GM06990 (cell line): ENCODE data around the gene SDCCAG8.

Experiments
- DNase-seq: peaks from one replicate; pipeline ENCODE4 v3.0.0-alpha.2; 2011; ENCODE audit not compliant: insufficient read length; ENCODE audit errors: extremely low read depth
- H3K27me3 ChIP-seq: replicated peaks from 2 replicates; pipeline ENCODE4 v1.6.0; 2011; ENCODE audit warnings: low read length; ENCODE audit not compliant: control insufficient read depth, insufficient read depth
- H3K36me3 ChIP-seq: 2 replicates; pipeline ENCODE4 v1.5.1; 2011; ENCODE audit warnings: low read length; ENCODE audit not compliant: control insufficient read depth, insufficient read depth
- H3K4me3 ChIP-seq: replicated peaks from 2 replicates; pipeline ENCODE4 v1.5.1; 2011; ENCODE audit warnings: low read depth, mild to moderate bottlenecking, control low read depth, low read length
- TF ChIP-seq, protein P1 (sequence below): IDR thresholded peaks from 2 replicates; pipeline ENCODE4 v1.5.1; 2011; ENCODE audit warnings: low read length, control low read depth, mild to moderate bottlenecking, inconsistent platforms; ENCODE audit not compliant: insufficient read depth, poor library complexity, severe bottlenecking

SDCCAG8 gene

DNA sequence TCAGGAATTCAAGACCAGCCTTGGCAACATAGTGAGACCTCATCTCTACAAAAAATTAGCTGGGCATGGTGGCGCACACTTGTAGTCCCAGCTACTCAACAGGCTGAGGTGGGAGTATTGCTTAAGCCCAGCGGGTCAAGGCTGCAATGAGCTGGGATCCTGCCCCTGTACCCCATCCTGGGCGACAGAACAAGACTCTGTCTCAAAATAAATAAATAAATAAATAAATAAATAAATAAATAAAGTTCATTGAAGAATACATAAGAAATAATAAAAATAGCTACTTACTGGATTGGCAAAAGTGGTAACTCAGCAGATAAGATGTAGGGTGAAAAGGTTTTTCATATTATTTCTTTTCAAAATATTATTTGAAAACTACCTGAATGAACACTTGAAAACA, 6.6 kb upstream of the SDCCAG8 start:
- Histone ChIP-seq H3K27me3 (no peaks in the 10 kb centered on the region), H3K36me3 (no peaks in the 10 kb centered on the region; the same call in 1 of the 2 replicates), H3K4me3 (no peak overlapping the region)
- no peak for DNase-seq
- TF ChIP-seq, protein P1, sequence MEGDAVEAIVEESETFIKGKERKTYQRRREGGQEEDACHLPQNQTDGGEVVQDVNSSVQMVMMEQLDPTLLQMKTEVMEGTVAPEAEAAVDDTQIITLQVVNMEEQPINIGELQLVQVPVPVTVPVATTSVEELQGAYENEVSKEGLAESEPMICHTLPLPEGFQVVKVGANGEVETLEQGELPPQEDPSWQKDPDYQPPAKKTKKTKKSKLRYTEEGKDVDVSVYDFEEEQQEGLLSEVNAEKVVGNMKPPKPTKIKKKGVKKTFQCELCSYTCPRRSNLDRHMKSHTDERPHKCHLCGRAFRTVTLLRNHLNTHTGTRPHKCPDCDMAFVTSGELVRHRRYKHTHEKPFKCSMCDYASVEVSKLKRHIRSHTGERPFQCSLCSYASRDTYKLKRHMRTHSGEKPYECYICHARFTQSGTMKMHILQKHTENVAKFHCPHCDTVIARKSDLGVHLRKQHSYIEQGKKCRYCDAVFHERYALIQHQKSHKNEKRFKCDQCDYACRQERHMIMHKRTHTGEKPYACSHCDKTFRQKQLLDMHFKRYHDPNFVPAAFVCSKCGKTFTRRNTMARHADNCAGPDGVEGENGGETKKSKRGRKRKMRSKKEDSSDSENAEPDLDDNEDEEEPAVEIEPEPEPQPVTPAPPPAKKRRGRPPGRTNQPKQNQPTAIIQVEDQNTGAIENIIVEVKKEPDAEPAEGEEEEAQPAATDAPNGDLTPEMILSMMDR: no peak

DNA sequence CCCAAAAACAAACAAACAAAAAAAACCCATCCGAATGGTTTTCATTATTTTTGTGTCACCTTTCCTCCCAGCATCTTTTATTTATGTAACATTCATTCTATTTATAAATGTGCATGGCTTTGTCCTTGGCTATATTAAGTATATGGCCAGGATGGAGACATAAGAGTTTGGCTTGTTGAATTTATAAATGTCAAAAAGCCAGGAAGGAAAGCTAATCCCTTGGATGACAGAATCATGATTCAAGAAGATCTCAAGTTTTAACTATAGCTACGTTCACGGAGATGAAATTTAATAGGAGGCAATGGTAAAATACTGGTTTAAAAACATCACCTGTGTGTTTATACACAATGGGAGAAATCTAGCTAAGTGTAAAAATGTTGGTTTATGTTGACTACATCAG, 5.7 kb upstream of the SDCCAG8 start:
- H3K4me3 ChIP-seq: no peak overlapping the region
- no peak for DNase-seq
- H3K27me3 ChIP-seq: no peaks in the 10 kb centered on the region
- no peaks in the 10 kb centered on the region; the same call in 1 of the 2 replicates for H3K36me3 ChIP-seq
- TF ChIP-seq, protein P1: no peak

DNA sequence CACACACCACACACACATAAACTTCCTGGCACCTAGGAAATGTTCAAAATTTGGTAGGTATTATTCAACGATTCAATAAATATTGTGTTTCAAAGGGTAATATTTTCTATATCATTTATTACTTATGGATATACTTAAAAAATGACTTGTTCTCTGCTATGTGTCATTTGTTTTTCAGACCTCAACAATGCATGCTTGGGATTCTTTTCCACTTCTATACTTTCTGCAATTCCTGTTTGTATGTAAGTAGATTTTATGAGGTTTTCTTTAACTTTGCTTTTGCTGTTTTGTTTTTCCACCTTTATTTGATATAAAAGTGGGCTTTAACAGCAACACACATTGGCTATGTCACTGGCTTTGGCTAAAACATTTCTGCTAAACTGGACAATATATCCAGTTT, 4.3 kb upstream of the SDCCAG8 start:
- DNase-seq: no peak
- TF ChIP-seq, protein P1: no peak
- Histone ChIP-seq H3K4me3 (no peak overlapping the region), H3K27me3 (no peaks in the 10 kb centered on the region), H3K36me3 (no peaks in the 10 kb centered on the region; the same call in 1 of the 2 replicates)

DNA sequence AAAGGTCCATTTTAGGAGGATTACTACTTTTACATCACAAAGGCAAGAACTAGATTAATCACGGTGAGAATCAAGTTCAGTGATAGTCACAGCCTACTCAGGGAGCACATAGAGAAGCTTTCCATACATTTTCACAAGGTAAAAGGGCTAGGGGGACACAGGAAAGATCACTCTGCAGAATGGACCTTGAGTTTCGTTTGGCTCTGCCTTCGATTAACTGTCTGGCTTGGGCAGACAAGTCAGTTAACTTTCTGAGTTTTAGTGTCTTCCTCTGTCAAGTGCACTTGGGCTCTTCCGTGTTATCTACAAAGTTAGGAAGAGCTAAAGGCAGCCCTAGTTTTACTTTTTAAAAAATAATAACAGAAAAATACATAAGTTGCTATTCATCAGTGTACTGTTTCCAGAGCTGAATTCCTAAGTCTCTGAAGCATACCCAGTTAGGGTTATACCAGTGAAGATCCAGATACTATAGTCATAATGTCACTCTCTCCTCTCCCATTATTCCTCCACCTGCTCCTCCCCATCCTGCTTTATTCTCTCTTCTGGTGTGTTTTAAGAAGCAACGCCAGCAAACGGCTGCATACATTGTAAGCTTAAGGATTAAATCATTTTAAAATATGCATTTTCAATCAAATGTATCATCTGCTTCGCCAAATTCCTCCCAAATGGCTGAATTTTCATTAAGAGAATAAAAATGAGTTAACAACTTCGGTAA, 2.5 kb upstream of the SDCCAG8 start:
- H3K27me3 ChIP-seq: no peaks in the 10 kb centered on the region
- no peaks in the 10 kb centered on the region; the same call in 1 of the 2 replicates for H3K36me3 ChIP-seq
- TF ChIP-seq, protein P1: no peak
- H3K4me3 ChIP-seq: peak overlapping the region; percentile 70
- DNase-seq: no peak

- H3K4me3 ChIP-seq: peak overlapping the region; percentile 70
- no peaks in the 10 kb centered on the region for H3K27me3 ChIP-seq
- TF ChIP-seq, protein P1: no peak
- H3K36me3 ChIP-seq: no peaks in the 10 kb centered on the region; the same call in 1 of the 2 replicates
- DNase-seq: no peak
Observed at GRCh38 chr1:243253926-243254232, 2.0 kb upstream of the SDCCAG8 start.
